Trophoblast cell (in vitro differentiated cells and primary cell): ENCODE results near the gene ITPA.

ENCODE experiments used
- DNase-seq, 2 donors: peaks; one replicate each; pipeline ENCODE4 v3.0.0-alpha.2; 2016
- H2AFZ ChIP-seq: 2 replicates; pipeline ENCODE4 v1.6.1; 2013; ENCODE audit warnings: low read length, moderate library complexity, mild to moderate bottlenecking; ENCODE audit not compliant: insufficient read depth, poor library complexity
- H2AK5ac ChIP-seq: 2 replicates; pipeline ENCODE4 v1.6.1; 2013; ENCODE audit warnings: mild to moderate bottlenecking, low read length
- H2BK120ac ChIP-seq: 2 replicates; pipeline ENCODE4 v1.6.1; 2013; ENCODE audit warnings: low read length, mild to moderate bottlenecking, moderate library complexity; ENCODE audit not compliant: insufficient read depth, poor library complexity
- H2BK12ac ChIP-seq: 2 replicates; pipeline ENCODE4 v1.6.1; 2013; ENCODE audit warnings: mild to moderate bottlenecking, low read length, moderate library complexity
- H2BK5ac ChIP-seq: 2 replicates; pipeline ENCODE4 v1.6.1; 2013; ENCODE audit warnings: low read length, low read depth, moderate library complexity, mild to moderate bottlenecking; ENCODE audit not compliant: poor library complexity
- H3K14ac ChIP-seq: 2 replicates; pipeline ENCODE4 v1.6.1; 2013; ENCODE audit warnings: mild to moderate bottlenecking, low read length
- H3K18ac ChIP-seq: 2 replicates; pipeline ENCODE4 v1.6.1; 2013; ENCODE audit warnings: mild to moderate bottlenecking, low read length
- H3K23ac ChIP-seq: 2 replicates; pipeline ENCODE4 v1.6.1; 2013; ENCODE audit warnings: low read length
- H3K27ac ChIP-seq: 2 replicates; pipeline ENCODE4 v1.5.1; 2013; ENCODE audit warnings: low read depth, mild to moderate bottlenecking, inconsistent platforms, low read length, moderate library complexity
- H3K27me3 ChIP-seq: 2 replicates; pipeline ENCODE4 v1.6.1; 2013; ENCODE audit warnings: inconsistent platforms, mild to moderate bottlenecking, low read length, moderate library complexity; ENCODE audit not compliant: insufficient read depth
- H3K36me3 ChIP-seq, 2 experiments: 1 replicate in 1 of 2; 2 replicates in 1 of 2; pipeline ENCODE4 v1.6.1; 2013; ENCODE audit warnings: low read length in 2 of 2, mild to moderate bottlenecking in 2 of 2, moderate library complexity in 1 of 2; ENCODE audit not compliant: insufficient read depth in 2 of 2, control insufficient read depth in 1 of 2
- H3K4ac ChIP-seq: 2 replicates; pipeline ENCODE4 v1.6.1; 2013; ENCODE audit warnings: low read depth, mild to moderate bottlenecking, low read length, moderate library complexity
- H3K4me1 ChIP-seq, 2 experiments: 1 replicate in 1 of 2; 2 replicates in 1 of 2; pipeline ENCODE4 v1.6.1; 2013; ENCODE audit warnings: low read length in 2 of 2, mild to moderate bottlenecking in 2 of 2, moderate library complexity in 1 of 2; ENCODE audit not compliant: insufficient read depth in 2 of 2, control insufficient read depth in 1 of 2
- H3K4me2 ChIP-seq: 2 replicates; pipeline ENCODE4 v1.6.1; 2013; ENCODE audit warnings: inconsistent platforms, mild to moderate bottlenecking, low read length, moderate library complexity
- H3K4me3 ChIP-seq: 2 replicates; pipeline ENCODE4 v1.5.1; 2013; ENCODE audit warnings: mild to moderate bottlenecking, low read depth, low read length, inconsistent platforms
- H3K79me1 ChIP-seq: one replicate; pipeline ENCODE4 v1.6.1; 2013; ENCODE audit warnings: low read length
- H3K79me2 ChIP-seq: 2 replicates; pipeline ENCODE4 v1.6.1; 2013; ENCODE audit warnings: low read length, mild to moderate bottlenecking; ENCODE audit not compliant: control insufficient read depth, insufficient read depth, poor library complexity
- H3K9ac ChIP-seq: 2 replicates; pipeline ENCODE4 v1.6.1; 2013; ENCODE audit warnings: mild to moderate bottlenecking, low read length
- H3K9me3 ChIP-seq: 2 replicates; pipeline ENCODE4 v1.6.1; 2013; ENCODE audit warnings: low read depth, mild to moderate bottlenecking, control low read depth, inconsistent platforms, low read length; ENCODE audit not compliant: insufficient read depth
- H4K12ac ChIP-seq: 2 replicates; pipeline ENCODE4 v1.6.1; 2013; ENCODE audit warnings: low read depth, mild to moderate bottlenecking, low read length, moderate library complexity
- H4K8ac ChIP-seq: 2 replicates; pipeline ENCODE4 v1.6.1; 2013; ENCODE audit warnings: low read depth, mild to moderate bottlenecking, low read length, moderate library complexity
- H4K91ac ChIP-seq: one replicate; pipeline ENCODE4 v1.6.1; 2013; ENCODE audit warnings: low read depth, mild to moderate bottlenecking, low read length, moderate library complexity
- WGBS: extraction: QIAGEN DNeasy Blood & Tissue Kit; methylation state at CpG from one replicate; pipeline ENCODE4 v1.1.7; 2013; ENCODE audit warnings: missing lambda C conversion rate; ENCODE audit not compliant: insufficient read length, insufficient coverage; ENCODE audit errors: extremely low coverage; 5-methylcytosine and 5-hydroxymethylcytosine counted together

ITPA gene

GRCh38 chr20:3243718-3244358 is 34.5 kb downstream of the ITPA start:
- Histone ChIP-seq H3K4me3 (no peak overlapping the region), H3K79me1 (peaks cover 9% of the 10 kb centered on the region), H3K18ac (no peak overlapping the region), H3K14ac (no peak overlapping the region), H3K9me3 (no peaks in the 10 kb centered on the region), H3K79me2 (peaks cover 2% of the 10 kb centered on the region), H3K27ac (no peak overlapping the region), H3K23ac (no peak overlapping the region), H2BK5ac (no peak overlapping the region), H3K9ac (no peak overlapping the region), H4K8ac (no peak overlapping the region), H2AFZ (no peak overlapping the region), H3K4ac (no peak overlapping the region), H3K4me2 (no peak overlapping the region), H4K12ac (no peak overlapping the region), H3K27me3 (peaks cover 22% of the 10 kb centered on the region), H3K36me3 (no peaks in the 10 kb centered on the region), H2BK120ac (no peak overlapping the region), H2AK5ac (no peak overlapping the region), H3K4me1 (peaks cover 6 to 12% of the 10 kb centered on the region in 2 experiments), H4K91ac (no peak overlapping the region), H2BK12ac (no peak overlapping the region)
- WGBS, result no CpG with 5 or more reads among the region's 11 CpGs
- no peak for DNase-seq

GRCh38 chr20:3244613-3245012 is 35.3 kb downstream of the ITPA start:
- H3K4me1 ChIP-seq, result peaks cover 4 to 14% of the 10 kb centered on the region in 2 experiments
- H3K36me3 ChIP-seq, result no peaks in the 10 kb centered on the region
- no peak overlapping the region for H3K4ac ChIP-seq
- H3K9ac ChIP-seq, result no peak overlapping the region
- H2AFZ ChIP-seq, result no peak overlapping the region
- H3K23ac ChIP-seq, result no peak overlapping the region
- H3K18ac ChIP-seq, result no peak overlapping the region
- no peaks in the 10 kb centered on the region for H3K9me3 ChIP-seq
- H3K27ac ChIP-seq, result no peak overlapping the region
- H2BK5ac ChIP-seq, result no peak overlapping the region
- no peak overlapping the region for H4K91ac ChIP-seq
- no peak overlapping the region for H4K12ac ChIP-seq
- H4K8ac ChIP-seq, result no peak overlapping the region
- no peak overlapping the region for H2BK12ac ChIP-seq
- peaks cover 2% of the 10 kb centered on the region for H3K79me2 ChIP-seq
- peaks cover 5% of the 10 kb centered on the region for H3K79me1 ChIP-seq
- H2BK120ac ChIP-seq, result no peak overlapping the region
- H3K4me3 ChIP-seq, result no peak overlapping the region
- H3K4me2 ChIP-seq, result no peak overlapping the region
- H3K27me3 ChIP-seq, result peaks cover 17% of the 10 kb centered on the region
- no CpG with 5 or more reads among the region's 1 CpG for WGBS
- no peak for DNase-seq
- H3K14ac ChIP-seq, result no peak overlapping the region
- no peak overlapping the region for H2AK5ac ChIP-seq

GRCh38 chr20:3245156-3245555 is 35.9 kb downstream of the ITPA start:
- Histone ChIP-seq H4K12ac (no peak overlapping the region), H2AFZ (no peak overlapping the region), H2BK120ac (no peak overlapping the region), H3K4me3 (no peak overlapping the region), H4K91ac (no peak overlapping the region), H3K4ac (no peak overlapping the region), H3K18ac (no peak overlapping the region), H3K27ac (no peak overlapping the region), H3K4me1 (peaks cover 0 to 8% of the 10 kb centered on the region in 2 experiments), H2AK5ac (no peak overlapping the region), H3K9me3 (no peaks in the 10 kb centered on the region), H2BK5ac (no peak overlapping the region), H3K36me3 (peaks cover 0 to 2% of the 10 kb centered on the region in 2 experiments), H3K14ac (no peak overlapping the region), H2BK12ac (no peak overlapping the region), H3K23ac (no peak overlapping the region), H3K79me1 (no peaks in the 10 kb centered on the region), H4K8ac (no peak overlapping the region), H3K9ac (no peak overlapping the region), H3K79me2 (no peaks in the 10 kb centered on the region), H3K4me2 (no peak overlapping the region), H3K27me3 (peaks cover 14% of the 10 kb centered on the region)
- DNase-seq, result peak in 1 of 2 donors; percentile 56
- no CpG with 5 or more reads among the region's 2 CpGs for WGBS

DNA sequence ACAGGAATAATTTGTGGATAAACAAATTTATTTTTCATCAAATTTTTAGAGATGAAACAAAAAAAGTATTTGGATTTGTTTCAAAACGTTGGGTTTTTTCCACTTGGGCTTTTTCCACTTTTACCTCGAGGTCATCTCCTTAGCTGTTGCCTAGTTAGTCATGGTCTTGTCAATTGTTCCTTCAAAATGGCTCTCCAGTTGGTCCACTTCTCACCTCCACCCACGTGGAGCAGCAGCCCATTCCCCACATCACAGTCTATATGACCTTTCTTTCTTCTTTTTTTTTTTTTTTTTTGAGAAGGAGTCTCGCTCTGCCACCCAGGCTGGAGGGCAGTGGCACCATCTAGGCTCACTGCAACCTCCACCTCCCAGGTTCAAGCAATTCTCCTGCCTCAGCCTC is 36.4 kb downstream of the ITPA start:
- Histone ChIP-seq H3K36me3 (peaks cover under 1 to 2% of the 10 kb centered on the region in 2 experiments), H3K23ac (no peak overlapping the region), H4K91ac (no peak overlapping the region), H3K4me1 (peaks cover 0 to 7% of the 10 kb centered on the region in 2 experiments), H3K14ac (no peak overlapping the region), H3K27ac (no peak overlapping the region), H2BK5ac (no peak overlapping the region), H4K8ac (no peak overlapping the region), H3K27me3 (peaks cover 15% of the 10 kb centered on the region), H3K4me2 (no peak overlapping the region), H2BK120ac (no peak overlapping the region), H3K9me3 (no peaks in the 10 kb centered on the region), H3K79me1 (no peaks in the 10 kb centered on the region), H3K9ac (no peak overlapping the region), H2AK5ac (no peak overlapping the region), H2AFZ (no peak overlapping the region), H2BK12ac (no peak overlapping the region), H3K18ac (no peak overlapping the region), H3K4ac (no peak overlapping the region), H3K79me2 (no peaks in the 10 kb centered on the region), H3K4me3 (no peak overlapping the region), H4K12ac (no peak overlapping the region)
- WGBS, result no CpG with 5 or more reads among the region's 4 CpGs
- no peak for DNase-seq
